Stimulated activated naive CD8-positive, alpha-beta T cell treated with anti-CD3 and anti-CD28 coated beads, Interleukin-15, amount 100 ng/mL, for 72 hours (primary cell): ENCODE measurements around the gene MET.
A peak's percentile ranks its signal among the peaks of the same experiment; 100 is the strongest.
"Not testable (repeated sequence)": the region's sequence is repeated elsewhere in the genome, so short reads cannot be mapped to it uniquely, and the experiment has no call there.

ENCODE experiments used
- ATAC-seq: fragments of 150-1000 bp; cut with Tn5 transposase; 2 replicates; pipeline ENCODE4 v1.10.0; 2021; ENCODE audit warnings: mild to moderate bottlenecking, moderate library complexity
- DNase-seq, 2 donors: peaks; one replicate each; pipeline ENCODE4 v3.0.0; 2021 to 2022
- H3K27ac Mint-ChIP-seq, 2 donors: one replicate each; pipeline ENCODE4 v1.8.0; 2022; ENCODE audit warnings: mild to moderate bottlenecking in 2 of 2, mixed read lengths in 2 of 2, moderate library complexity in 2 of 2
- H3K27me3 Mint-ChIP-seq: one replicate; pipeline ENCODE4 v1.8.0; 2022; ENCODE audit warnings: mixed read lengths
- H3K4me1 Mint-ChIP-seq: one replicate; pipeline ENCODE4 v1.8.0; 2022; ENCODE audit warnings: mild to moderate bottlenecking, mixed read lengths
- H3K4me3 Mint-ChIP-seq, 2 donors: one replicate each; pipeline ENCODE4 v1.8.0; 2022; ENCODE audit warnings: mild to moderate bottlenecking in 2 of 2, mixed read lengths in 2 of 2, moderate library complexity in 1 of 2
- H3K9me3 Mint-ChIP-seq, 2 donors: one replicate each; pipeline ENCODE4 v1.8.0; 2022; ENCODE audit warnings: mixed read lengths in 2 of 2

Gene MET

DNA sequence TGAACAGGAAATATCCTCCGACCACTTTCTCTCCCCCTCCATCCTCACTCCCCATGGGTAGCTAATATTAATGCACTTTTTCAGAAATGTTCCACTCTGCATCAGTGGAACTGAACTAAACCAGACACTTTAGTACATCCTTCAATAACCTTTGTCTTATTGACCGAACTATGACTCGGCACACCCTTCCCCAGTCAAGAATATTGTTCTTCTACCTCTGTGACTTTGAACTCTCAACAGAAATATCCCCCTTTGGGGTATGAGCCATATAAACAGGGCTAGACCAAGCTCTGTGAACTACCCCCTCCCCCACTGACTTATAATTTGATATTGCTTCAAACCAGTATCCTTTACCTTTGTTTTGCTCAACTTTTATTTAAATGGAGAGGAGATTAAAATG, 132.5 kb downstream of the MET start:
- no peak for DNase-seq
- H3K27me3 Mint-ChIP-seq, result peaks cover 13% of the 10 kb centered on the region
- H3K27ac Mint-ChIP-seq, result no peak overlapping the region
- H3K4me1 Mint-ChIP-seq, result peaks cover 6% of the 10 kb centered on the region
- no peak for ATAC-seq
- no peak overlapping the region for H3K4me3 Mint-ChIP-seq
- no peaks in the 10 kb centered on the region for H3K9me3 Mint-ChIP-seq

DNA sequence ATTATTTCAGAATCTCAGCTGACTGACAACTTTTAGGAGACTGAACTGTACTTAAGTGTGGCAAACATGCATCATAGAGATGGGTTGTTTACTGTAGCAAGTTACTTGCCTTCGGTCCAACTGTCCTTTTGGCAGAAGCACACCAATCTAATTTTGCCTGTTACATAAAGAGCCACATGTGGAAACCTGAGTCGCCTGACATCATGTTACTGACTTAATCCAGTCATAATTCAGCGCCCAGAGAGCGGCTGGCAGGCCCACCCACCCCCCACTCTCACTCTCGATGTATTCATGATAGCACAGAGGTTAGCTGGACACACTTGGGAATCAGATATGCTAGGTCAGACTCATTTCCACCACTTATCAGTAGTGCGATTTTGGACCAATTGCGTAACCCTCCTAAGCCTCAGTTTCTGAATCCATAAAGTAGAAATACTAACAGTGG, 133.1 kb downstream of the MET start:
- DNase-seq, result no peak
- no peak overlapping the region for H3K27ac Mint-ChIP-seq
- peaks cover 6% of the 10 kb centered on the region for H3K4me1 Mint-ChIP-seq
- H3K4me3 Mint-ChIP-seq, result no peak overlapping the region
- no peaks in the 10 kb centered on the region for H3K9me3 Mint-ChIP-seq
- peaks cover 13% of the 10 kb centered on the region for H3K27me3 Mint-ChIP-seq
- no peak for ATAC-seq

DNA sequence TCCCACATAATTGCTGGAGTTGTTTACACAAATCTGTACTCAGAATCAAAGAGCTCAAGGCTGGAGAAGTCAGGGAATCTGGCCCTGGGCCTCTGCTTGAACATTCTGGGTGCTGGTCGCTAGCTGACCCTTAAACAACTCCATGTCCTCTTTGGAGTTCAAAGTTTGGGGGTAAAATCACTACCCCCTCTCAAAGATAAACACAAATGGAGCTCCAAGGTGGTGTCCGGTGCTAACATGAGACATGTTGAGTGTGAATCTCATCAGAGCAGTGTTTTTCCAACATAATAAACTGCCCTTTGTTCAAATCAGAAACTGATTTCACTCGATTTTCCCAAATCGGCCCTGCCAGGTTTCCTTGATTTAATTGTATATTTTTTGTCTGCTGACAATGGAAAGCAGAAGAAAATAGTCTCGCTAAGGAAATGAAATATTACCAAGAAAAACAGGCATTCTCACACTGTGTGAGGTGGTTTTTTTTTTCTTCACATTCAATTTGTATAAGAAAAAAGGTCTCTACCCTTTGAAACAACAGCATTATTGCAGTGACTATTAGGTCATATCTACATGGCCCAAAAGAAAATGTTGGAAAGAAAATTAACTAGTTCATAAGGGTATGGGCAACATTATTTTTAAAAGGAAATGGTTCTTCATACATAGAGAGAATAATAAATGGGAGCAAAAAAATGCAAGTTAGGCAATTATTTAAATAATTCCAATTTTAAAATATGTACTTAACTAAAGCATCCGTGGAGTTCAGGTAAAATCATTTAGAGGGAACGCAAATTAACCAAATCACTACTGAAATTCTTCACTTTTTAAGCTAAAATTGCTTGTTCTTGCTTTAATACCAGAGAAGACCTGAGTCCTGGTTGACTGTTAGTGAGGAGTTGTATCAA, 134.3 kb downstream of the MET start:
- peaks cover 2% of the 10 kb centered on the region for H3K27me3 Mint-ChIP-seq
- ATAC-seq (no peak), DNase-seq (no peak)
- no peaks in the 10 kb centered on the region for H3K9me3 Mint-ChIP-seq
- peaks cover 6% of the 10 kb centered on the region for H3K4me1 Mint-ChIP-seq
- no peak overlapping the region for H3K4me3 Mint-ChIP-seq
- no peak overlapping the region for H3K27ac Mint-ChIP-seq

DNA sequence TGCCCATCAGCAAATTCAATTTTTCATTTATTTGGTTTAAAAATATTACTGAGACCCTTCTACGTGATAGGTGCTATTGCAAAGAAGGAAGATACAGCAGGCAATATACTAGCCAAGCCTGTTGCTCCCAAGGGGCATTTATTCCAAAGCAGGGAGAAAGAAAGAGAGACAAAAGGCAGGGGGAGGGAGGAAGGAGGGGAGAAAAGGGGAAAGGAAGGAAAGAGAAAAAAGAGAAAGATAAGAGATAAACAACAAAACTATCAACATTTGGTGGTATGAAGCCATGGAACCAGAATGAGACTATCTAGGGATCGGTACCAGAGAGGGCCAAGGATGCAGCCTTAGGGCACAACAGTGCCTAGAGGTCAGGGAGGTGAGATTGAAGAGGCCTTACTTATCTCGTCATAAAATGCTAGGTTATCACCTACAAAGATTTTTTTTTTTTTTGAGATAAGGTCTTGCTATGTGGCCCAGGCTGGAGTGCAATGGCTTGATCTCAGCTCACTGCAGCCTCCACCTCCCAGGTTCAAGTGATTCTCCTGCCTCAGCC, 135.1 kb downstream of the MET start:
- DNase-seq (no peak), ATAC-seq (no peak)
- no peaks in the 10 kb centered on the region for H3K27me3 Mint-ChIP-seq
- H3K4me1 Mint-ChIP-seq, result peaks cover 6% of the 10 kb centered on the region
- H3K4me3 Mint-ChIP-seq, result no peak overlapping the region
- no peak overlapping the region for H3K27ac Mint-ChIP-seq
- H3K9me3 Mint-ChIP-seq, result no peaks in the 10 kb centered on the region

DNA sequence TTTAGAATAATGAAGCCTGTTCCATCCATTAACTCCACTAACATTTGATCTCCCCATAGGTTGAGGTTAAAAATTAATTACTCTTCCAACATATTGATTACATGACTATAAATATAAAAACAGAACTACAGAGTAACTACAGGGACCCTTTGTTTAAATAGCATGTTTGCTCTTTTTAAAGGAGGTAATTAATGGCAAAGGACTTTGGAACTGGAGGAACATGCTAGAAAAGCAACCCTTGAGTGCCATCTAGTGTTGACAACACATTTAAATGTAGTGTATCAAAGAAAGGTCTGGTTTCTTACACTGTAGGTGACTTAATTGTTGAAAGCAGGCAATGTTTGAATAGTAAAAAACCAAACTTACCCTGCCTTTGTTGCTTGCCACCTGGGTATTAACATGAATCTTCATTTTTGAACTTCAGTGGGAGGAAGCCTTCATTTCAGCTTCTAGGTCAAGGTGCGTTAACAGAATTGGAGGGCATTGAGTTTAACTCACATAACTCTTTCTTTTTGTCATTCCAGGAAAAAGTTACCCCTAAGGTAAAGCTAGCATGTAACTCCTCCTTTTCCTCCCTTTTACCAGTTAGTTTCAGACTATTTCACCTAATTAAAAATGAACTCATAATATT, 137.8 kb downstream of the MET start:
- ATAC-seq (peak; percentile 67), DNase-seq (no peak)
- Mint-ChIP-seq H3K4me3 (no peak overlapping the region), H3K9me3 (no peaks in the 10 kb centered on the region), H3K27ac (no peak overlapping the region), H3K27me3 (no peaks in the 10 kb centered on the region), H3K4me1 (no peaks in the 10 kb centered on the region)

DNA sequence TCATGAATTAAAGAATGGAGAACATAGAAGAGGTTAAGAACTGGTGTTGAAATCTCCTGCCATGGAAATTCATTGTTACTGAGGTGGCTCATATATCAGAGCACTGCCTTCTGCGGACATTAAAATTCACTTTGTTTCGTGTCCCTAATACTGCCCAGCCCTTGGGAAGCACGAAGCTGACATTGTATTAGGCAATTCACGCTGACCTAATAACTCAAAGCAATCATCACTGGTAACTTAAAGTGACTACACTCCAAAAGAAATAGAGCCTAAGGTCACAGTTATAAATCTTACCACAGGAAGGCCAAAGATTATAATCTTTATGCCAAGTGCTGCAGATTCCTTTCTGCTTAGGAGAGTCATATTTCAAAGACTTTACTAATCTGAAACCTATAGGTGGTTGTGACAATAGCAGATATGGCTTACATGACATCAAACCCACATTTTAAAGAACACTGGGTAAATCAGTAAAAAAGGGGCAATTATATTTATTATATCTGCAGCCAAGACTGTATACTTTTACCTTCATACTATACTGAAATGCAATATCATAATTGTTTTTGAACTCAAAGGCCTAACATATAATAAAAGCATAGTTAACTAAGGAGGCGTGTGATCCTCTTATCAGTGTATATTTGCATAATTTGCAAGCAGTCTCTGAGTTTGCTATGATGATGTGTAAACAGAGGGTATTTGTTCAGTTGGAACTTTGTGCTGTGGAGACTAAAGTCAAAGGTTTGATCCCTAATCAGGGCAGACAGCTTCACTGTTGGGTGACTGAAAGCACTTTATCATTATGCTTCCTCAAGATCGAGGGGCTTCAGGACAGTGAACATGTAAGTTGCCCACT, 138.5 kb downstream of the MET start:
- no peak for ATAC-seq
- no peaks in the 10 kb centered on the region for H3K9me3 Mint-ChIP-seq
- no peaks in the 10 kb centered on the region for H3K27me3 Mint-ChIP-seq
- no peak overlapping the region for H3K4me3 Mint-ChIP-seq
- no peak overlapping the region for H3K27ac Mint-ChIP-seq
- no peak for DNase-seq
- no peaks in the 10 kb centered on the region for H3K4me1 Mint-ChIP-seq

DNA sequence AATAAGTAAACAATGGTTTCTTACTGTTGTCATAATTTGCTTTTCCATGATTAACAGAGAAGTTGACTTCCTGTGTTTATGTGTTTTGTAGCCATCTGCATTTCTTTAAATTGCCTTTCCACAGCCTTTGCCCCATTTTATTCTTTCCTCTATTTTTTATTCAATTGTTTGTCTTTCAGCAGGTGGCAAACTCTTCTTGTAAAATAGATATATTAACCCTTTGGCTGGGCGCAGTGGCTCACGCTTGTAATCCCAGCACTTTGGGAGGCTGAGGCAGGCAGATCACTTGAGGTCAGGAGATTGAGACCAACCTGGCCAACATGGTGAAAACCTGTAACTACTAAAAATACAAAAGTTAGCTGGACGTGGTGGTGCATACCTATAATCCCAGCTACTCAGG, 139.8 kb downstream of the MET start:
- Mint-ChIP-seq H3K9me3 (no peaks in the 10 kb centered on the region), H3K27me3 (no peaks in the 10 kb centered on the region), H3K4me1 (no peaks in the 10 kb centered on the region), H3K4me3 (no peak overlapping the region), H3K27ac (no peak overlapping the region)
- ATAC-seq, result no peak
- DNase-seq, result no peak

DNA sequence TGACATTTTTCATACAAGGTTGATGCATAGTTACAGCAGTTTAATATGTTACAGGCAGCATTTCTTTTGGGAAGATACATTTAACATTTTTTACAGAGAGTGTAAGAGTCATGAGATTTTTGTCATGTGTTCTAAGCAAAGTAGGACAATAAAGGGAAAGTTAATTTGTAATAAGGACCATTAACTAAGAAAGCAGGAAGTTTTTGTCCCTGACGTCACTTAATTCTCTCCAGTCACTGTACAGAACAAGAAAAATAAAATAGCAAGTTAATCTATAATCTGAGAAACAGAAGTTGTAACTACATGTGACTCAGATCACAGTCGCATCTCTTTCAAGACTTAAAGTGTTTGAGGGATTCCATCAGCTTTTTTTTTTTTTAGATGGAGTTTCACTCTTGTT, 140.9 kb downstream of the MET start:
- Mint-ChIP-seq H3K27me3 (no peaks in the 10 kb centered on the region), H3K9me3 (no peaks in the 10 kb centered on the region), H3K4me1 (no peaks in the 10 kb centered on the region), H3K4me3 (no peak overlapping the region), H3K27ac (no peak overlapping the region)
- DNase-seq, result no peak
- no peak for ATAC-seq

DNA sequence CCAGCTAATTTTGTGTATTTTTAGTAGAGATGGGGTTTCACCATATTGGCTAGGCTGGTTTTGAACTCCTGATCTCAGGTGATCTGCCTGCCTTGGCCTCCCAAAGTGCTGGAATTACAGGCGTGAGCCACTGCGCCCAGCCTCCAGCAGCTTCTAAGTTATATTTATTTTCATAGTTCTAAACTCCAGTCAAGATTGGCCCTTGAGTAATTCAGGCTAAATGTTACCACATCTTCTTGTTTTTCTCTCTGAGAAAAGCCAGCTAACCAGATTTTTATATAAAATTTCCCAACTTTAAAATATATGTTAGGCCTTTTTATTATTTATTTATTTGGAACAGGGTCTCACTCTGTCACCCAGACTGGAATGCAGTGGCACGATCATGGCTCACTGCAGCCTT, 141.4 kb downstream of the MET start:
- ATAC-seq, H3K27me3 Mint-ChIP-seq, H3K27ac Mint-ChIP-seq, H3K9me3 Mint-ChIP-seq, H3K4me3 Mint-ChIP-seq, H3K4me1 Mint-ChIP-seq, DNase-seq: not testable (repeated sequence)

DNA sequence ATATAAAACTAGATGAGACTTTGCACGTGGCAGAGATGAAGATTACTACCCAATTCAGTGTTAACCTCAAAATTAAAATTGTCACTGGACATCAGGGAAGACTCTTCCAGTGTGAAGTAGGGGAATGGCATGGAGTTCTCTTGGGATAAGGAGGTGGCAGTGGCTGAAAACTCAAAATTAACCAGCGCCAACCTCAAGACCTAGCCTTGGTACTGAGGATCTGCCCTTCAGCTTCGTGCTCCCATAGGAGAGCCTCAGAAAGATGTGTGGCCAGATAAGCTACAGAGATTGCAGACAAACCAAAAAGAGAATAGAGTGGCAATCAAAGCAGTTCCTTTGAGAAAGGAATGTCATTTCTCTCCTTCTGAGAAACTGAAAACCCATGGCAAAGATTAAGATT, 143.0 kb downstream of the MET start:
- Mint-ChIP-seq H3K4me1 (no peaks in the 10 kb centered on the region), H3K27ac (no peak overlapping the region), H3K9me3 (no peaks in the 10 kb centered on the region), H3K4me3 (no peak overlapping the region), H3K27me3 (peaks cover 9% of the 10 kb centered on the region)
- ATAC-seq (no peak), DNase-seq (no peak)

DNA sequence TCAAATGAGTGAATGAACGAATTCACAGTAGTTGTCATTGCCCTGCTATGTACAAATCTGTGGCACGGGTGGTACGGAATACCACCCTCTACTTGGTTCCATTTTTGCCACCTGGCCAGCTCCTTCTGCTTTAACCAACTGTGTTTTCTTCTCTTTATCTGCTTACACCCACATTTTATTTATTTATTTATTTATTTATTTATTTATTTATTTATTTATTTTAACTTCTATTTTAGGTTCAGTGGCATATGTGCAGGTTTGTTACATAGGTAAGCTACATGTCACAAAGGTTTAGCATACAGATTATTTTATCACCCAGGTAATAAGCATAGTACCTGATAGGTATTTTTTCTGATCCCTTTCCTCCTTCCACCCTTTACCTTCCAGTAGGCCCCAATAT, 148.2 kb downstream of the MET start:
- Mint-ChIP-seq H3K4me1 (no peaks in the 10 kb centered on the region), H3K27ac (no peak overlapping the region), H3K27me3 (peaks cover 18% of the 10 kb centered on the region), H3K9me3 (peaks cover 0 to 11% of the 10 kb centered on the region in 2 donors), H3K4me3 (no peak overlapping the region)
- ATAC-seq (no peak), DNase-seq (no peak)

DNA sequence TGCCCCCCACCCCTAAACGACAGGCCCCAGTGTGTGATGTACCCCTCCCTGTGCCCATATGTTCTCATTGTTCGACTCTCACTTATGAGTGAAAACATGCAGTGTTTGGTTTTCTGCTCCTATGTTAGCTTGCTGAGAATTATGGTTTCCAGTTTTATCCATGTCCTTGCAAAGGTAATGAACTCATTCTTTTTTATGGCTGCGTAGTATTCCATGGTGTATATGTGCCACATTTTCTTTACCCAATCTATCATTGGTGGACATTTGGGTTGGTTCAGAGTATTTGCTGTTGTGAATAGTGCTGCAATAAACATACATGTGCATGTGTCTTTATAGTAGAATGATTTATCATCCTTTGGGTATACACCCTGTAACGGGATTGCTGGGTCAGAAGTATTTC, 149.7 kb downstream of the MET start:
- DNase-seq, H3K27ac Mint-ChIP-seq, ATAC-seq, H3K4me3 Mint-ChIP-seq, H3K4me1 Mint-ChIP-seq: not testable (repeated sequence)
- H3K27me3 Mint-ChIP-seq, result peaks cover 28% of the 10 kb centered on the region
- peaks cover 0 to 14% of the 10 kb centered on the region in 2 donors for H3K9me3 Mint-ChIP-seq

DNA sequence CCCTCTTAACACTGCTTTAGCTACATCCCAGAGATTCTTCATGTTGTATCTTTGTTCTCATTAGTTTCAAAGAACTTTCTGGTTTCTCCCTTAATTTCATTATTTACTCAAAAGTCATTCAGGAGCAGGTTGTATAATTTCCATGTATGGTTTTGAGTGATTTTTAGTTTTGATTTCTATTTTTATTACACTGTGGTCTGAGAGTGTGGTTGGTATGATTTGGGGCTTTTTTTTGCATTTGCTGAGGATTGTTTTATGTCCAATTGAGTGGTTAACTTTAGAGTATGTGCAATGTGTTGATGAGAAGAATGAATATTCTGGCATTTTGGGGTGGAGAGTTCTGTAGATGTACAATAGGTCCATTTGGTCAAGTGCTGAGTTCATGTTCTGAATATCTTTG, 152.5 kb downstream of the MET start:
- no peak overlapping the region for H3K4me3 Mint-ChIP-seq

DNA sequence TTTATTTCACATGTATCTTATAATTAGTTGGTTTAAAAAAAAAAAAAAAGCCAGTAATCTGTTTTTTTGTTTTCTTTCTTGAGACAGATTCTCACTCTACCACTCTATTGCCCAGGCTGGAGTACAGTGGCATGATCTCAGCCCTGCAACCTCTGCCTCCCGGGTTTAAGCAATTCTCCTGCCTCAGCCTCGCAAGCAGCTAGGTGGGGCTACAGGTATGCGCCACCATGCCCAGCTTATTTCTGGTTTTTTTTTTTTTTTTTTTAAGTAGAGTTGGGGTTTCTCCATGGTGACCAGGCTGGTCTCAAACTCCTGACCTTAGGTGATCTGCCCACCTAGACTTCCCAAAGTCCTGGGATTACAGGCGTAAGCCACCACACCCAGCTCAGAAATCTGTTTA, 156.3 kb downstream of the MET start:
- peaks cover 0 to 14% of the 10 kb centered on the region in 2 donors for H3K9me3 Mint-ChIP-seq
- H3K4me1 Mint-ChIP-seq, result no peaks in the 10 kb centered on the region
- no peak overlapping the region for H3K27ac Mint-ChIP-seq
- DNase-seq, result no peak
- peaks cover 21% of the 10 kb centered on the region for H3K27me3 Mint-ChIP-seq
- no peak overlapping the region for H3K4me3 Mint-ChIP-seq
- no peak for ATAC-seq

More for the DNA sequence above, 152.5 kb downstream of the MET start:
- ATAC-seq, result no peak
- H3K4me1 Mint-ChIP-seq, result no peaks in the 10 kb centered on the region
- H3K9me3 Mint-ChIP-seq, result peaks cover 0 to 14% of the 10 kb centered on the region in 2 donors
- H3K27ac Mint-ChIP-seq, result no peak overlapping the region
- peaks cover 21% of the 10 kb centered on the region for H3K27me3 Mint-ChIP-seq
- DNase-seq, result no peak

DNA sequence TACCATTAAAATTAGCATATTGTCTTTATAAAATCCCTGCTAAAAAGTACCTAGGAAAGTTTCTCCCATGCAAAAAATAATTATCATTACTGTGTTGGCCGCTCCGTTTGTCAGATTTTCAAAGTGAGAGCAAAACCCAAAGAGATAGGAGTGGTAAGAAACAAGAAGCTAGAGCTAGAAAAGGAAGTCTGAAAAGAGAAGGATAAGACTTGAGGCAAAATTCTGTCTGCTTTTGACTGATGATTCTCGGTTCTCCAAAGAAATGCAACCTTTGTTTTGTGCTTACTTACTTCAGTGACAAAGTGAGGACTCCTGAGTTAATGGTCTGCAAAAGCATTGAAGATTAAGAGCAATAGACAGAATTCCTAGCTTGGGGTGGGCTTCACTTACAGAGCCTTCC, 157.0 kb downstream of the MET start:
- H3K4me3 Mint-ChIP-seq, result no peak overlapping the region
- H3K27ac Mint-ChIP-seq, result no peak overlapping the region
- H3K9me3 Mint-ChIP-seq, result peaks cover 0 to 12% of the 10 kb centered on the region in 2 donors

More for the DNA sequence above, 157.0 kb downstream of the MET start:
- no peak for DNase-seq
- H3K4me1 Mint-ChIP-seq, result no peaks in the 10 kb centered on the region
- peaks cover 28% of the 10 kb centered on the region for H3K27me3 Mint-ChIP-seq
- no peak for ATAC-seq
